ENCODE data around the gene NOL12.

GRCh38 chr22:37703906-37704305 is 17.8 kb downstream of the NOL12 start:
- TF ChIP-seq CTCF (IDR thresholded peaks at IDR 0.05; ENCODE audit: low read depth, low read length, poor library complexity, severe bottlenecking), result no peak
- TF ChIP-seq EZH2phosphoT487 (IDR thresholded peaks at IDR 0.05; ENCODE audit: borderline replicate concordance, low read length), result no peak
